ENCODE measurements around the gene AP2A1. TPM values are rescaled to one million over a fixed set of nuclear protein-coding genes. Genes with fewer than 3 reads are reported as not detected.

AP2A1 gene
- total RNA-seq, 1 donor from 2014 or later = 52.1 TPM

GRCh38 chr19:49839713-49840112 is 72.9 kb downstream of the AP2A1 start:
- DNase-seq = no peak

GRCh38 chr19:49840321-49840720 is 73.5 kb downstream of the AP2A1 start:
- DNase-seq = no peak

GRCh38 chr19:49840736-49841249 is 74.0 kb downstream of the AP2A1 start:
- no peak for DNase-seq

GRCh38 chr19:49843265-49843664 is 76.5 kb downstream of the AP2A1 start:
- DNase-seq = no peak

GRCh38 chr19:49844138-49845095 is 77.6 kb downstream of the AP2A1 start:
- DNase-seq = no peak

GRCh38 chr19:49845414-49845813 is 78.6 kb downstream of the AP2A1 start:
- DNase-seq = no peak

GRCh38 chr19:49846408-49846807 is 79.6 kb downstream of the AP2A1 start:
- no peak for DNase-seq

- peak; percentile 47 for DNase-seq
Measured at GRCh38 chr19:49847731-49848696, 81.2 kb downstream of the AP2A1 start.

- no peak for DNase-seq
Measured at GRCh38 chr19:49848938-49849337, 82.1 kb downstream of the AP2A1 start.

GRCh38 chr19:49849433-49850220 is 82.8 kb downstream of the AP2A1 start:
- DNase-seq = no peak

GRCh38 chr19:49850221-49850486 is 83.4 kb downstream of the AP2A1 start:
- DNase-seq = no peak

GRCh38 chr19:49850487-49851342 is 83.9 kb downstream of the AP2A1 start, which contains the start of gene PTOV1:
PTOV1 (plus strand) TSS chr19:49851159.
- DNase-seq = peak; percentile 95

GRCh38 chr19:49851456-49852259 is 84.9 kb downstream of the AP2A1 start:
- DNase-seq = peak; percentile 42

- DNase-seq = no peak
Measured at GRCh38 chr19:49852631-49853126, 85.9 kb downstream of the AP2A1 start.

- DNase-seq = no peak
Measured at GRCh38 chr19:49853852-49854377, 87.1 kb downstream of the AP2A1 start.

GRCh38 chr19:49854378-49855263 is 87.8 kb downstream of the AP2A1 start:
- no peak for DNase-seq

- DNase-seq = no peak
Measured at GRCh38 chr19:49855277-49855675, 88.5 kb downstream of the AP2A1 start.

GRCh38 chr19:49855676-49856573 is 89.1 kb downstream of the AP2A1 start:
- no peak for DNase-seq

All from dermis blood vessel endothelial cell (primary cell).